ENCODE measurements around the gene DOK6. TPM values are rescaled to one million over a fixed set of nuclear protein-coding genes. Genes with fewer than 3 reads are reported as not detected.

The DOK6 gene
- total and polyA plus RNA-seq, 2 of the 13 experiments (the other 11 are each of a cell fraction or from before 2014, with no cell fraction given) = 17.0 to 17.2 TPM

GRCh38 chr18:69882965-69883668, 482.4 kb downstream of the DOK6 start:
- FAIRE-seq (no peak), DNase-seq (ENCODE audit: low spot score) (no peak), ATAC-seq (no peak)
- no peaks in the 10 kb centered on the region for H3K79me2 ChIP-seq (ENCODE audit: insufficient read depth, low read length)
- H3K36me3 ChIP-seq (replicated peaks in 1 of 2; ENCODE audit: control insufficient read depth in 1 of 2, insufficient read depth in 2 of 2, low read length in 2 of 2) = no peaks in the 10 kb centered on the region
- no peaks in the 10 kb centered on the region for H4K20me1 ChIP-seq (ENCODE audit: insufficient read depth, low read length)
- intact Hi-C loops (cut with micrococcal nuclease; ENCODE audit: unreplicated experiment) (no loop called here), in situ Hi-C loops (cut with HindIII; ENCODE audit: extremely low pct_ligation_motif_present, low pct_unique_long_range_greater_than_20kb) (no loop called here)
- no peak overlapping the region for H3K27ac ChIP-seq (ENCODE audit: extremely low read length, insufficient read depth, low read length)
- no peak overlapping the region for H3K9ac ChIP-seq (ENCODE audit: insufficient read depth, low read depth, low read length)
- CTCF ChIA-PET (ENCODE audit: low intra/inter-chr PET ratio, low total read pairs) = no interaction called here
- H3K4me3 ChIP-seq (replicated peaks in 1 of 3; ENCODE audit: insufficient read depth in 1 of 3, low read depth in 2 of 3, low read length in 3 of 3) = no peak overlapping the region
- H2AFZ ChIP-seq (ENCODE audit: low read length) = no peak overlapping the region
- no peaks in the 10 kb centered on the region for H3K27me3 ChIP-seq (ENCODE audit: control insufficient read depth in 1 of 2, insufficient read depth in 2 of 2, low read length in 2 of 2)
- POLR2A ChIA-PET = no interaction called here
- peaks cover 13% of the 10 kb centered on the region for H3K4me1 ChIP-seq (ENCODE audit: insufficient read depth, low read length)
- H3K4me2 ChIP-seq (ENCODE audit: low read depth, low read length) = no peak overlapping the region
- no peaks in the 10 kb centered on the region for H3K9me3 ChIP-seq (ENCODE audit: low read length)
- no TSS peak for BruUV-seq (replicated peaks)
- 70% methylated on average over 6 of the region's 6 CpGs for WGBS (ENCODE audit: low lambda C conversion rate)
- no peak for TF ChIP-seq FOXA1 (IDR thresholded peaks at IDR 0.05)
- TF ChIP-seq FOXA1 (CRISPR knock-in tag; IDR thresholded peaks at IDR 0.05) = no peak
- TF ChIP-seq ZNF143 (CRISPR knock-in tag; IDR thresholded peaks at IDR 0.05) = no peak
- TF ChIP-seq, protein P1, sequence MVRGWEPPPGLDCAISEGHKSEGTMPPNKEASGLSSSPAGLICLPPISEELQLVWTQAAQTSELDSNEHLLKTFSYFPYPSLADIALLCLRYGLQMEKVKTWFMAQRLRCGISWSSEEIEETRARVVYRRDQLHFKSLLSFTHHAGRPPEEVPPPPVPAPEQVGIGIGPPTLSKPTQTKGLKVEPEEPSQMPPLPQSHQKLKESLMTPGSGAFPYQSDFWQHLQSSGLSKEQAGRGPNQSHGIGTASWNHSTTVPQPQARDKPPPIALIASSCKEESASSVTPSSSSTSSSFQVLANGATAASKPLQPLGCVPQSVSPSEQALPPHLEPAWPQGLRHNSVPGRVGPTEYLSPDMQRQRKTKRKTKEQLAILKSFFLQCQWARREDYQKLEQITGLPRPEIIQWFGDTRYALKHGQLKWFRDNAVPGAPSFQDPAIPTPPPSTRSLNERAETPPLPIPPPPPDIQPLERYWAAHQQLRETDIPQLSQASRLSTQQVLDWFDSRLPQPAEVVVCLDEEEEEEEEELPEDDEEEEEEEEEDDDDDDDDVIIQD (CRISPR knock-in tag; IDR thresholded peaks at IDR 0.05; ENCODE audit: low read depth) = no peak
- TF ChIP-seq, protein P2, sequence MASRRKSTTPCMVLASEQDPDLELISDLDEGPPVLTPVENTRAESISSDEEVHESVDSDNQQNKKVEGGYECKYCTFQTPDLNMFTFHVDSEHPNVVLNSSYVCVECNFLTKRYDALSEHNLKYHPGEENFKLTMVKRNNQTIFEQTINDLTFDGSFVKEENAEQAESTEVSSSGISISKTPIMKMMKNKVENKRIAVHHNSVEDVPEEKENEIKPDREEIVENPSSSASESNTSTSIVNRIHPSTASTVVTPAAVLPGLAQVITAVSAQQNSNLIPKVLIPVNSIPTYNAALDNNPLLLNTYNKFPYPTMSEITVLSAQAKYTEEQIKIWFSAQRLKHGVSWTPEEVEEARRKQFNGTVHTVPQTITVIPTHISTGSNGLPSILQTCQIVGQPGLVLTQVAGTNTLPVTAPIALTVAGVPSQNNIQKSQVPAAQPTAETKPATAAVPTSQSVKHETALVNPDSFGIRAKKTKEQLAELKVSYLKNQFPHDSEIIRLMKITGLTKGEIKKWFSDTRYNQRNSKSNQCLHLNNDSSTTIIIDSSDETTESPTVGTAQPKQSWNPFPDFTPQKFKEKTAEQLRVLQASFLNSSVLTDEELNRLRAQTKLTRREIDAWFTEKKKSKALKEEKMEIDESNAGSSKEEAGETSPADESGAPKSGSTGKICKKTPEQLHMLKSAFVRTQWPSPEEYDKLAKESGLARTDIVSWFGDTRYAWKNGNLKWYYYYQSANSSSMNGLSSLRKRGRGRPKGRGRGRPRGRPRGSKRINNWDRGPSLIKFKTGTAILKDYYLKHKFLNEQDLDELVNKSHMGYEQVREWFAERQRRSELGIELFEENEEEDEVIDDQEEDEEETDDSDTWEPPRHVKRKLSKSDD (CRISPR knock-in tag; IDR thresholded peaks at IDR 0.05; ENCODE audit: low read depth) = no peak
- no peak for TF ChIP-seq HNF4A (CRISPR knock-in tag; IDR thresholded peaks at IDR 0.05)
- TF ChIP-seq KDM6A (CRISPR knock-in tag; IDR thresholded peaks at IDR 0.05; ENCODE audit: low read depth) = no peak
- TF ChIP-seq HOXA9 (CRISPR knock-in tag; IDR thresholded peaks at IDR 0.05; ENCODE audit: borderline replicate concordance) = no peak
- TF ChIP-seq, protein P3, sequence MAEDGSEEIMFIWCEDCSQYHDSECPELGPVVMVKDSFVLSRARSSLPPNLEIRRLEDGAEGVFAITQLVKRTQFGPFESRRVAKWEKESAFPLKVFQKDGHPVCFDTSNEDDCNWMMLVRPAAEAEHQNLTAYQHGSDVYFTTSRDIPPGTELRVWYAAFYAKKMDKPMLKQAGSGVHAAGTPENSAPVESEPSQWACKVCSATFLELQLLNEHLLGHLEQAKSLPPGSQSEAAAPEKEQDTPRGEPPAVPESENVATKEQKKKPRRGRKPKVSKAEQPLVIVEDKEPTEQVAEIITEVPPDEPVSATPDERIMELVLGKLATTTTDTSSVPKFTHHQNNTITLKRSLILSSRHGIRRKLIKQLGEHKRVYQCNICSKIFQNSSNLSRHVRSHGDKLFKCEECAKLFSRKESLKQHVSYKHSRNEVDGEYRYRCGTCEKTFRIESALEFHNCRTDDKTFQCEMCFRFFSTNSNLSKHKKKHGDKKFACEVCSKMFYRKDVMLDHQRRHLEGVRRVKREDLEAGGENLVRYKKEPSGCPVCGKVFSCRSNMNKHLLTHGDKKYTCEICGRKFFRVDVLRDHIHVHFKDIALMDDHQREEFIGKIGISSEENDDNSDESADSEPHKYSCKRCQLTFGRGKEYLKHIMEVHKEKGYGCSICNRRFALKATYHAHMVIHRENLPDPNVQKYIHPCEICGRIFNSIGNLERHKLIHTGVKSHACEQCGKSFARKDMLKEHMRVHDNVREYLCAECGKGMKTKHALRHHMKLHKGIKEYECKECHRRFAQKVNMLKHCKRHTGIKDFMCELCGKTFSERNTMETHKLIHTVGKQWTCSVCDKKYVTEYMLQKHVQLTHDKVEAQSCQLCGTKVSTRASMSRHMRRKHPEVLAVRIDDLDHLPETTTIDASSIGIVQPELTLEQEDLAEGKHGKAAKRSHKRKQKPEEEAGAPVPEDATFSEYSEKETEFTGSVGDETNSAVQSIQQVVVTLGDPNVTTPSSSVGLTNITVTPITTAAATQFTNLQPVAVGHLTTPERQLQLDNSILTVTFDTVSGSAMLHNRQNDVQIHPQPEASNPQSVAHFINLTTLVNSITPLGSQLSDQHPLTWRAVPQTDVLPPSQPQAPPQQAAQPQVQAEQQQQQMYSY (CRISPR knock-in tag; IDR thresholded peaks at IDR 0.05) = no peak
- no peak for TF ChIP-seq DNMT1 (CRISPR knock-in tag; IDR thresholded peaks at IDR 0.05)
- TF ChIP-seq PHB2 (IDR thresholded peaks at IDR 0.05; ENCODE audit: partially characterized antibody) = no peak
- TF ChIP-seq CHD2 (IDR thresholded peaks at IDR 0.05; ENCODE audit: low read depth, low read length) = no peak
- no peak for TF ChIP-seq ZNF639 (CRISPR knock-in tag; conservative IDR thresholded peaks at IDR 0.05)
- TF ChIP-seq, protein P4, sequence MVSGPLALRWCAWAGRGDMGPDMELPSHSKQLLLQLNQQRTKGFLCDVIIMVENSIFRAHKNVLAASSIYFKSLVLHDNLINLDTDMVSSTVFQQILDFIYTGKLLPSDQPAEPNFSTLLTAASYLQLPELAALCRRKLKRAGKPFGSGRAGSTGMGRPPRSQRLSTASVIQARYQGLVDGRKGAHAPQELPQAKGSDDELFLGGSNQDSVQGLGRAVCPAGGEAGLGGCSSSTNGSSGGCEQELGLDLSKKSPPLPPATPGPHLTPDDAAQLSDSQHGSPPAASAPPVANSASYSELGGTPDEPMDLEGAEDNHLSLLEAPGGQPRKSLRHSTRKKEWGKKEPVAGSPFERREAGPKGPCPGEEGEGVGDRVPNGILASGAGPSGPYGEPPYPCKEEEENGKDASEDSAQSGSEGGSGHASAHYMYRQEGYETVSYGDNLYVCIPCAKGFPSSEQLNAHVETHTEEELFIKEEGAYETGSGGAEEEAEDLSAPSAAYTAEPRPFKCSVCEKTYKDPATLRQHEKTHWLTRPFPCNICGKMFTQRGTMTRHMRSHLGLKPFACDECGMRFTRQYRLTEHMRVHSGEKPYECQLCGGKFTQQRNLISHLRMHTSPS (CRISPR knock-in tag; IDR thresholded peaks at IDR 0.05; ENCODE audit: low read depth) = no peak
